ENCODE results near the gene VPS13D. TPM values are rescaled to one million over a fixed set of nuclear protein-coding genes. Genes with fewer than 3 reads are reported as not detected.
A peak's percentile ranks its signal among the peaks of the same experiment; 100 is the strongest.

Gene VPS13D
- total RNA-seq (2014; rRNA removed; shearing (Covaris generic)): 14.2 and 22.7 TPM in 2 replicates

- DNase-seq (ENCODE audit: low read depth): peak; percentile 73
Measured at GRCh38 chr1:12229835-12230548, at the start of gene VPS13D. Gene VPS13D, plus strand, starts transcription at chr1:12230030. Its CDS starts 4,237 bp downstream, at chr1:12234267.

- no peak for DNase-seq (ENCODE audit: low read depth)
Measured at GRCh38 chr1:12180315-12180714, 49.5 kb upstream of the VPS13D start.

- DNase-seq (ENCODE audit: low read depth): no peak
Measured at GRCh38 chr1:12180903-12181302, 48.9 kb upstream of the VPS13D start.

GRCh38 chr1:12181568-12181967, 48.3 kb upstream of the VPS13D start:
- no peak for DNase-seq (ENCODE audit: low read depth)

- no peak for DNase-seq (ENCODE audit: low read depth)
Measured at GRCh38 chr1:12182410-12182984, 47.3 kb upstream of the VPS13D start.

- no peak for DNase-seq (ENCODE audit: low read depth)
Measured at GRCh38 chr1:12183095-12183794, 46.6 kb upstream of the VPS13D start.

- peak; percentile 52 for DNase-seq (ENCODE audit: low read depth)
Measured at GRCh38 chr1:12184008-12184681, 45.7 kb upstream of the VPS13D start.

GRCh38 chr1:12185036-12185917, 44.6 kb upstream of the VPS13D start:
- no peak for DNase-seq (ENCODE audit: low read depth)

- DNase-seq (ENCODE audit: low read depth): no peak
Measured at GRCh38 chr1:12185918-12186678, 43.7 kb upstream of the VPS13D start.

- DNase-seq (ENCODE audit: low read depth): no peak
Measured at GRCh38 chr1:12186679-12186985, 43.2 kb upstream of the VPS13D start.

GRCh38 chr1:12188115-12188514, 41.7 kb upstream of the VPS13D start:
- DNase-seq (ENCODE audit: low read depth): no peak

- no peak for DNase-seq (ENCODE audit: low read depth)
Measured at GRCh38 chr1:12188657-12189327, 41.0 kb upstream of the VPS13D start.

GRCh38 chr1:12189328-12189682, 40.5 kb upstream of the VPS13D start:
- no peak for DNase-seq (ENCODE audit: low read depth)

- no peak for DNase-seq (ENCODE audit: low read depth)
Measured at GRCh38 chr1:12191242-12192032, 38.4 kb upstream of the VPS13D start.

GRCh38 chr1:12194666-12195216, 35.1 kb upstream of the VPS13D start:
- no peak for DNase-seq (ENCODE audit: low read depth)

- no peak for DNase-seq (ENCODE audit: low read depth)
Measured at GRCh38 chr1:12195416-12195815, 34.4 kb upstream of the VPS13D start.

GRCh38 chr1:12196641-12197482, 33.0 kb upstream of the VPS13D start:
- no peak for DNase-seq (ENCODE audit: low read depth)

GRCh38 chr1:12197483-12197880, 32.3 kb upstream of the VPS13D start:
- DNase-seq (ENCODE audit: low read depth): no peak

Measured in M059J (cell line).